Gastrocnemius medialis (tissue), 4 donors: ENCODE measurements around the gene DBF4B. TPM values are rescaled to one million over a fixed set of nuclear protein-coding genes. Genes with fewer than 3 reads are reported as not detected.

ENCODE experiments used
- ATAC-seq, 2 donors: fragments of 150-250 bp; one replicate each; pipeline ENCODE4 v1.9.1; 2016
- DNase-seq, 2 donors: peaks; one replicate each; pipeline ENCODE4 v3.0.0-alpha.2; 2019
- H3K27ac ChIP-seq, 4 donors: fragments of 200-600 bp; sonication (generic); 1 replicate in 1 of 4; 2 replicates in 3 of 4; pipeline ENCODE4 v1.5.1; 2016 to 2018; ENCODE audit warnings: mild to moderate bottlenecking in 2 of 4, moderate library complexity in 1 of 4
- H3K27me3 ChIP-seq, 3 donors: fragments of 200-600 bp; sonication (generic) in 2 of 3; 1 replicate in 1 of 3; 2 replicates in 2 of 3; pipeline versions ENCODE4 v1.5.1 to v1.6.0; 2016 to 2019; ENCODE audit warnings: mild to moderate bottlenecking in 1 of 3, moderate library complexity in 1 of 3
- H3K36me3 ChIP-seq, 2 donors: fragments of 200-600 bp; sonication (generic) in 1 of 2; one replicate each; pipeline ENCODE4 v1.5.1; 2017 to 2018
- H3K4me1 ChIP-seq, 2 donors: fragments of 200-600 bp; sonication (generic) in 1 of 2; one replicate each; pipeline ENCODE4 v1.5.1; 2016 to 2017; ENCODE audit warnings: mild to moderate bottlenecking in 2 of 2
- H3K4me3 ChIP-seq, 4 donors: fragments of 200-600 bp; sonication (generic) in 3 of 4; 1 replicate in 1 of 4; 2 replicates in 3 of 4; pipeline ENCODE4 v1.5.1; 2016 to 2019; ENCODE audit warnings: mild to moderate bottlenecking in 2 of 4
- H3K9me3 ChIP-seq, 3 donors: fragments of 200-600 bp; sonication (generic) in 2 of 3; 1 replicate in 1 of 3; 2 replicates in 2 of 3; pipeline ENCODE4 v1.5.1; 2016 to 2019
- POLR2A ChIP-seq, 2 donors: fragments of 450-650 bp; IDR thresholded peaks; one replicate each; pipeline ENCODE4 v1.6.1; 2017; ENCODE audit warnings: antibody characterized with exemption in 2 of 2, mild to moderate bottlenecking in 2 of 2, moderate library complexity in 2 of 2
- in situ Hi-C, 4 donors: fragments of 200-750 bp; cut with MboI; loops; one replicate each; pipeline versions ENCODE4 v1.15.0 to v1.8.0; 2017; ENCODE audit warnings: low sequenced_read_pairs in 4 of 4
- intact Hi-C: fragments of 100-400 bp; cut with DNase I; formaldehyde crosslinking; loops from one replicate; pipeline ENCODE4 v1.15.1; 2023; ENCODE audit warnings: low total_unique reads
- total RNA-seq, 4 donors: library from RNA; depleted of rRNA; stranded (reverse); fragments of >200 nt; gene quantifications; one replicate each; pipeline versions ENCODE4 v1.1.0 to v1.2.3, GENCODE V29; 2016
- TF ChIP-seq, protein P1 (sequence below), 5 experiments: fragments of 450-650 bp in 3 of 5; fragments of 200-600 bp in 2 of 5; sonication (generic) in 2 of 5; IDR thresholded peaks in 4 of 5; conservative IDR thresholded peaks in 1 of 5; 1 replicate in 4 of 5; 2 replicates in 1 of 5; pipeline ENCODE4 v1.5.1; 2016 to 2019; ENCODE audit warnings: antibody characterized with exemption in 5 of 5, mild to moderate bottlenecking in 3 of 5, moderate library complexity in 3 of 5

The DBF4B gene
- total RNA-seq, 4 donors from 2014 or later = 0.63 to 2.9 (median 1.7) TPM

DNA sequence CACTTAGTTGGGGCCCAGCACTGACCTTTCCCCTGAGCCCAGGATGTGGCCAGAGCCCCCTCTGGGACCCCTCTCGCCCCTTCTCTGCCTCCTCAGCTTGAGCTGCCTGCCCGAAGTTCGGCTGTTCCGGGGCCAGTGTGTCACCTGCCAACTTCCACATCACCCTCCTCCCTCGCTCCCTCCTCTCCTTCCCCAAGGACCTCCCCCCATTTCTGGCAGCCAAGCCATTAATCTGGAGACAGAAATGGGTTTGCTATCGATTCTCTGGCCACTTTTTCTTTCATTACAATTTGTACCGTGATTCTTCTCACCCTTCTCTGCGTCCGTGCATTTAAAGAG lies 41.5 kb downstream of the DBF4B start:
- H3K27me3 ChIP-seq = no peaks in the 10 kb centered on the region
- ATAC-seq (no peak), DNase-seq (no peak)
- intact Hi-C loops = no loop called here
- no peak overlapping the region for H3K4me3 ChIP-seq
- TF ChIP-seq, protein P1, sequence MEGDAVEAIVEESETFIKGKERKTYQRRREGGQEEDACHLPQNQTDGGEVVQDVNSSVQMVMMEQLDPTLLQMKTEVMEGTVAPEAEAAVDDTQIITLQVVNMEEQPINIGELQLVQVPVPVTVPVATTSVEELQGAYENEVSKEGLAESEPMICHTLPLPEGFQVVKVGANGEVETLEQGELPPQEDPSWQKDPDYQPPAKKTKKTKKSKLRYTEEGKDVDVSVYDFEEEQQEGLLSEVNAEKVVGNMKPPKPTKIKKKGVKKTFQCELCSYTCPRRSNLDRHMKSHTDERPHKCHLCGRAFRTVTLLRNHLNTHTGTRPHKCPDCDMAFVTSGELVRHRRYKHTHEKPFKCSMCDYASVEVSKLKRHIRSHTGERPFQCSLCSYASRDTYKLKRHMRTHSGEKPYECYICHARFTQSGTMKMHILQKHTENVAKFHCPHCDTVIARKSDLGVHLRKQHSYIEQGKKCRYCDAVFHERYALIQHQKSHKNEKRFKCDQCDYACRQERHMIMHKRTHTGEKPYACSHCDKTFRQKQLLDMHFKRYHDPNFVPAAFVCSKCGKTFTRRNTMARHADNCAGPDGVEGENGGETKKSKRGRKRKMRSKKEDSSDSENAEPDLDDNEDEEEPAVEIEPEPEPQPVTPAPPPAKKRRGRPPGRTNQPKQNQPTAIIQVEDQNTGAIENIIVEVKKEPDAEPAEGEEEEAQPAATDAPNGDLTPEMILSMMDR (IDR thresholded peaks at IDR 0.05 in 4 of 5, conservative IDR thresholded peaks at IDR 0.05 in 1 of 5) = no peak
- no peak for TF ChIP-seq POLR2A (IDR thresholded peaks at IDR 0.05)
- in situ Hi-C loops = loop anchor here in 1 of 4 donors (25.0 kb wide), 1 partner anchor 287 kb away; no protein-coding TSS in a partner anchor
- no peaks in the 10 kb centered on the region for H3K36me3 ChIP-seq
- H3K27ac ChIP-seq = no peak overlapping the region
- H3K4me1 ChIP-seq = no peaks in the 10 kb centered on the region
- no peaks in the 10 kb centered on the region for H3K9me3 ChIP-seq

DNA sequence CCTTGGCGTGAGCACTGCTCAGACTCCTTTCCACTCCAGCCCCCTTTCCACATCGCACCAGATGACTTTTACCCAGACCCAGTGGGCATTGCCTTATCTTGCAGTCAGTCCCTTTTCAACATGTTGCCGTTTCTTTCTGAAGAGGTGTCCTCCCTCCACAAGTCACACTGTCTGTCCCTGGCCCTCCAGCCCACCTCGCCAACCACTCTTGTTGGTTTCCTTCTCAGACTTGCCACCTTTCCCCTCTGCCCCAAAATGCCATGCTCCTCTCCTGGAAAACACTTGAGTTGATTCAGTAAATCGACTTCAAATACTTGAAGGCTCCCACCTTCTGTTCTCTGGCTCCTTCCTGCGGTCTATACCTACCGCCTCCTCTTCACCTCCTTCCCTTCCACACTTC lies 42.9 kb downstream of the DBF4B start:
- H3K4me1 ChIP-seq = no peaks in the 10 kb centered on the region
- in situ Hi-C loops = loop anchor here in 1 of 4 donors (25.0 kb wide), 1 partner anchor 286 kb away; no protein-coding TSS in a partner anchor
- peaks cover 0 to 3% (median 0%) of the 10 kb centered on the region in 3 donors for H3K27me3 ChIP-seq
- H3K4me3 ChIP-seq = no peak overlapping the region
- no peaks in the 10 kb centered on the region for H3K9me3 ChIP-seq
- no peak overlapping the region for H3K27ac ChIP-seq
- no peaks in the 10 kb centered on the region for H3K36me3 ChIP-seq
- no peak for DNase-seq
- TF ChIP-seq, protein P1 (IDR thresholded peaks at IDR 0.05 in 4 of 5, conservative IDR thresholded peaks at IDR 0.05 in 1 of 5) = no peak
- ATAC-seq = no peak
- intact Hi-C loops = no loop called here

DNA sequence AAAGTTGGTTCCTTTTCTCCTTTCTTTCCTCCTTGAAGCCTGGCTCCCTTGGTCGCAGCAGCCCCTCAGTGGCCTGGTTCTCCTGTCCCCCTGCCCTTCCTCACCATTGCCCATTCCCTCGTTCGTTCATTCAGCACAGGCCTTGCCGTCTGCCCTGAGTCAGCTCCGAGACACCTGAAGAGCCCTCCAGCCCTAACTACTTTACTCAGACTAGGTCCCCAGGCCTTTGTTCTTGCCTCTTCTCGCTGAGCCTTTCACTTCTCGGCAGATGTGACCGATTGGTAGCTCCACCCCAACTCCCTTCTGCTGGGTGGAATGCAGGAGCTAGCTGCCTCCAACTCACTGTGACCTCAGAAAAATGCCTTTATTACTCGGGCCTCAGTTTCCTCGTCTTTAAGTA lies 43.3 kb downstream of the DBF4B start:
- in situ Hi-C loops = loop anchor here in 1 of 4 donors (25.0 kb wide), 1 partner anchor 285 kb away; no protein-coding TSS in a partner anchor
- intact Hi-C loops = no loop called here
- H3K4me1 ChIP-seq = no peaks in the 10 kb centered on the region
- H3K36me3 ChIP-seq = no peaks in the 10 kb centered on the region
- no peak overlapping the region for H3K27ac ChIP-seq
- H3K9me3 ChIP-seq = no peaks in the 10 kb centered on the region
- TF ChIP-seq, protein P1 (IDR thresholded peaks at IDR 0.05 in 4 of 5, conservative IDR thresholded peaks at IDR 0.05 in 1 of 5) = no peak
- TF ChIP-seq POLR2A (IDR thresholded peaks at IDR 0.05) = no peak
- DNase-seq (no peak), ATAC-seq (no peak)
- peaks cover 0 to 3% (median under 1%) of the 10 kb centered on the region in 3 donors for H3K27me3 ChIP-seq
- no peak overlapping the region for H3K4me3 ChIP-seq

DNA sequence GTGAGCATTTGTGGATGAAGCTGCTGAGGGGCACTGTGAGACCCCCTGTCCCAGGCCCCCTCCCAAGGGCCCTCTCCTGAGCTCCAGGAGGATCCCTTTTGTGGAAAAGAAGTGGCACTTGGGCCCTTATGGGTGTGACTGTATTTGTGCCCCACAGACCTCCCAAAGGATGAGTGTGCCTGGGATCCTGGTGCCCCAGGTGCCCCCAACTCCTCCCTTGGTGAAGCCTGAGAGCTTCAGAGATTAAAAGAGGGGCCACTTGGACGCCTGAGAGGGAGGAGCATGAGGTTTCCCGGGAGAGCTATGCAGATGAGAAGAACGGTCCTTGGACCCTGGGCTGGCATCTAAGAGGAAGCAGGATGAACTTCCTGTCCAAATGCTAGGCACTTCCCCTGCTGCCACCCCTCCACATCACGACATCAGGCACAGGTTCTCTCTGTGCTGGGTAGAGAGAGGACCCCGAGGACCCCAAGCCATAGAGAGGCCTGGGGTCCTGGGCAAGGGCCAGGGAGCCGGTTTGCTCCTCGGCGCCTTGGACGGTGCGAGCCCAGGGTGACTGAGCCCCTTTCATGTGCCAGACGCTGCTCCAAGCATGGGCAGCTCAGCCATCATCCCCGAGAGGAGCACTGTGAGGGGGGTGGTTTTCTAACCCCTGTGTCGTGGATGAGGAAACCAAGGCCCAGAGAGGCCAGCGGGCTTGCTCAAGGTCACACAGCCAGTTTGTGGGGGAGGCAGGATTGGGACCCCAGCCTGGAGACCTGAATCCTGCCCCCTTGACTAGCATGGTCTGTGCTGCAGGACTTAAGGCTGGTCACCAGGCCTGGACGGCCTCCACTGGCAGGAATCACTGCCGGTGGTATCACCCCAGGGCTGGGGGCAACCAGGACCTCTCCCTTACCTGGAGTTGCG lies 44.7 kb downstream of the DBF4B start:
- Histone ChIP-seq H3K27ac (no peak overlapping the region), H3K4me1 (no peaks in the 10 kb centered on the region), H3K36me3 (no peaks in the 10 kb centered on the region), H3K27me3 (peaks cover 11 to 14% (median 14%) of the 10 kb centered on the region in 3 donors), H3K9me3 (no peaks in the 10 kb centered on the region), H3K4me3 (no peak overlapping the region)
- in situ Hi-C loops = loop anchor here in 1 of 4 donors (25.0 kb wide), 1 partner anchor 284 kb away; no protein-coding TSS in a partner anchor
- DNase-seq (no peak), ATAC-seq (no peak)
- intact Hi-C loops = no loop called here
- TF ChIP-seq POLR2A (IDR thresholded peaks at IDR 0.05) = no peak
- TF ChIP-seq, protein P1 (IDR thresholded peaks at IDR 0.05 in 4 of 5, conservative IDR thresholded peaks at IDR 0.05 in 1 of 5) = no peak
